ENCODE data around the gene CCND2. TPM values are rescaled to one million over a fixed set of nuclear protein-coding genes. Genes with fewer than 3 reads are reported as not detected.

The CCND2 gene
- total and polyA plus RNA-seq, 2 of the 8 experiments (the other 6 are each of a cell fraction or from before 2014, with no cell fraction given), result 41.7 to 223 TPM

- no peak overlapping the region for H3K4ac ChIP-seq (replicated peaks; ENCODE audit: insufficient read length, low read depth, low read length)
- DNase-seq (ENCODE audit: low read depth in 1 of 2, low spot score in 2 of 2) (no peak), FAIRE-seq (no peak)
- ChIA-PET POLR2A (ENCODE audit: partially characterized antibody) (interaction anchor here (0.8 to 1.7 kb wide), 3 partner anchors 11 to 21 kb away, joined by 3 to 5 read pairs (median 4); no protein-coding TSS in a partner anchor), CTCF (ENCODE audit: partially characterized antibody) (interaction anchor here (1.1 to 1.6 kb wide), 2 partner anchors 143 to 150 kb away, joined by 3 read pairs; no protein-coding TSS in a partner anchor)
- no peak overlapping the region for H3K4me3 ChIP-seq (ENCODE audit: extremely low read depth in 1 of 4, insufficient read depth in 2 of 4, low read depth in 3 of 4, low read length in 4 of 4)
- H2BK5ac ChIP-seq (ENCODE audit: low read depth, low read length), result no peak overlapping the region
- H4K91ac ChIP-seq (replicated peaks; ENCODE audit: insufficient read length, low read length), result no peak overlapping the region
- H3K23me2 ChIP-seq (ENCODE audit: low read depth, low read length), result no peaks in the 10 kb centered on the region
- H3K14ac ChIP-seq (ENCODE audit: insufficient read length), result no peak overlapping the region
- no peak overlapping the region for H3K23ac ChIP-seq (ENCODE audit: insufficient read length)
- no peak overlapping the region for H3K56ac ChIP-seq (replicated peaks; ENCODE audit: insufficient read length, low read depth, low read length)
- no peak overlapping the region for H3K27ac ChIP-seq (ENCODE audit: low read depth, low read length)
- no peak overlapping the region for H2BK120ac ChIP-seq (replicated peaks; ENCODE audit: low read depth, low read length)
- no peak overlapping the region for H4K5ac ChIP-seq (ENCODE audit: insufficient read length, low read depth, low read length)
- no peaks in the 10 kb centered on the region for H3K9me3 ChIP-seq (ENCODE audit: insufficient read depth in 2 of 2, low read depth in 1 of 2, low read length in 1 of 2)
- no peak overlapping the region for H2AFZ ChIP-seq (ENCODE audit: low read length)
- no peak overlapping the region for H3K9ac ChIP-seq (replicated peaks in 1 of 4; ENCODE audit: extremely low read depth in 1 of 4, low read depth in 3 of 4, low read length in 3 of 4)
- H2BK12ac ChIP-seq (ENCODE audit: low read depth, low read length), result no peak overlapping the region
- no peaks in the 10 kb centered on the region for H3K27me3 ChIP-seq (replicated peaks in 1 of 4; ENCODE audit: control insufficient read depth in 3 of 4, extremely low read depth in 1 of 4, insufficient read depth in 3 of 4, low read length in 3 of 4)
- H4K8ac ChIP-seq (ENCODE audit: extremely low read depth, insufficient read depth, low read length), result no peak overlapping the region
- H2AK5ac ChIP-seq (ENCODE audit: low read depth, low read length), result no peak overlapping the region
- H2BK20ac ChIP-seq (ENCODE audit: low read length), result no peak overlapping the region
- peaks cover 0 to 5% (median 0%) of the 10 kb centered on the region in 4 experiments; a peak in 2 of 7 replicates for H3K4me1 ChIP-seq (replicated peaks in 1 of 4; ENCODE audit: control insufficient read depth in 3 of 4, insufficient read depth in 4 of 4, low read length in 3 of 4)
- H3K79me1 ChIP-seq (ENCODE audit: low read depth, low read length), result no peaks in the 10 kb centered on the region
- no peak overlapping the region for H2BK15ac ChIP-seq (ENCODE audit: low read length)
- no peaks in the 10 kb centered on the region for H3K79me2 ChIP-seq (ENCODE audit: control insufficient read depth in 1 of 2, insufficient read depth in 2 of 2, low read length in 2 of 2)
- no peaks in the 10 kb centered on the region for H4K20me1 ChIP-seq (replicated peaks in 1 of 2; ENCODE audit: control insufficient read depth in 1 of 2, insufficient read depth in 2 of 2, low read length in 2 of 2)
- H3K36me3 ChIP-seq (ENCODE audit: control insufficient read depth in 2 of 4, insufficient read depth in 4 of 4, low read length in 3 of 4), result no peaks in the 10 kb centered on the region
- H3K18ac ChIP-seq (ENCODE audit: extremely low read depth, low read length), result no peak overlapping the region
- H3K4me2 ChIP-seq (ENCODE audit: insufficient read depth in 1 of 2, low read depth in 2 of 2, low read length in 2 of 2), result no peak overlapping the region
- TF ChIP-seq SIX5 (IDR thresholded peaks at IDR 0.05; ENCODE audit: low read depth, low read length), result no peak
- no peak for TF ChIP-seq GABPA (IDR thresholded peaks at IDR 0.05; ENCODE audit: borderline replicate concordance, insufficient read depth, low read length)
- no peak for TF ChIP-seq FOSL1 (IDR thresholded peaks at IDR 0.05; ENCODE audit: insufficient read depth, low read depth, low read length)
- TF ChIP-seq SIRT6 (IDR thresholded peaks at IDR 0.05; ENCODE audit: low read length), result no peak
- TF ChIP-seq SP4 (IDR thresholded peaks at IDR 0.05; ENCODE audit: low read length), result no peak
- TF ChIP-seq SUZ12 (IDR thresholded peaks at IDR 0.05; ENCODE audit: low read length), result no peak
- no peak for TF ChIP-seq RNF2 (IDR thresholded peaks at IDR 0.05; ENCODE audit: borderline replicate concordance, low read depth, low read length, missing control alignments, poor library complexity, severe bottlenecking)
- no peak for TF ChIP-seq SP1 (IDR thresholded peaks at IDR 0.05; ENCODE audit: low read depth, low read length)
- TF ChIP-seq NANOG (IDR thresholded peaks at IDR 0.05; ENCODE audit: insufficient read depth, low read depth, low read length, poor library complexity, severe bottlenecking), result no peak
- no peak for TF ChIP-seq GTF2F1 (IDR thresholded peaks at IDR 0.05; ENCODE audit: borderline replicate concordance, low read depth, low read length)
- TF ChIP-seq POLR2AphosphoS5 (IDR thresholded peaks at IDR 0.05; ENCODE audit: low read depth, low read length), result no peak
- TF ChIP-seq CHD2 (IDR thresholded peaks at IDR 0.05; ENCODE audit: low read length), result no peak
- TF ChIP-seq SP2 (IDR thresholded peaks at IDR 0.05; ENCODE audit: low read length), result no peak
- TF ChIP-seq KDM5A (IDR thresholded peaks at IDR 0.05; ENCODE audit: low read length), result no peak
- no peak for TF ChIP-seq SAP30 (IDR thresholded peaks at IDR 0.05; ENCODE audit: insufficient read depth, insufficient replicate concordance, low read length)
- no peak for TF ChIP-seq KDM4A (IDR thresholded peaks at IDR 0.05; ENCODE audit: low read depth, low read length, severe bottlenecking)
Observed at GRCh38 chr12:4257442-4257841, 16.1 kb upstream of the CCND2 start.
